Fibroblast of lung (primary cell): ENCODE data around the gene PRR7.

Experiments
- EZH2 ChIP-seq: IDR thresholded peaks from 2 replicates; pipeline ENCODE4 v1.5.1; 2012; ENCODE audit warnings: low read length, control low read depth, mild to moderate bottlenecking; ENCODE audit errors: missing control alignments
- TF ChIP-seq, protein P1 (sequence below), 2 donors: IDR thresholded peaks in 1 of 2; conservative IDR thresholded peaks in 1 of 2; 1 replicate in 1 of 2; 2 replicates in 1 of 2; pipeline ENCODE4 v1.5.1; 2011 to 2012; ENCODE audit warnings: low read length in 2 of 2, control low read depth in 1 of 2, inconsistent platforms in 1 of 2, low read depth in 1 of 2, mild to moderate bottlenecking in 1 of 2

DNA sequence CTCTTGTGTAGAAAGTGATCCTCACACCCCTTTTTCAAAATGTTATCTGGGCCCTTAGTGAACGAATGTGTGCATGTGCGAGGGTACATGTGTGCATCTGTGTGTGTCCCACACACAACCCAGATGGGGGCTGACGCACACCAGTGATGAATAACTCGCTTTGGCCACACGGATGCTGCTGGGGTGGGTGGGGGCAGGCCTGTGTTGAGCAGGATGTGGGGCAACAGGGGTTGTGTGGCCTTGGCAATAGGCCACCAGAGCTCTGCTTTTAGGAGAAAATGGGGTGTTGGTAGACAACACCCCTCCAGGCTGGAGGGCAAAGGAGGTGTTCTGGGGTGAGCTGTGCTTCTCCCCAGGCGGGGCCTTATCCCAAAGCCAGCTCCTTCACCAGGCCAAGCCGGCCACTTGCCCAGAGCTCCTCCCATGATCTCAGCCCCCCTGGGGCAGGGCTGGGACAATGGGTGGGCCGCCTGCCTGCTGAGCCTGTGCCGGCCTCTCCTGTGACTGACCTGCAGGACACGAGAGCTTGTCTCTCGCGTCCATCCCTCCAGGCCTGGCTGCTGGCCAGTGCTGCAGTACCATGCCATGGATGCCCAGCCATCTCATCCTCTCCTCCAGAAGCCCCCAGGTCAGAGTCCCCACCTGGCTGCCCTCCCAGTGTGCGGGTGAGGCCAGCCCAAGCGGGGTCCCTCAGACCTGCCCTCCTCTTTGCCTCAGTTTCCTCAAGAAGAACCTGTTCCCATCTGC lies 25.2 kb downstream of the PRR7 start:
- TF ChIP-seq, protein P1, sequence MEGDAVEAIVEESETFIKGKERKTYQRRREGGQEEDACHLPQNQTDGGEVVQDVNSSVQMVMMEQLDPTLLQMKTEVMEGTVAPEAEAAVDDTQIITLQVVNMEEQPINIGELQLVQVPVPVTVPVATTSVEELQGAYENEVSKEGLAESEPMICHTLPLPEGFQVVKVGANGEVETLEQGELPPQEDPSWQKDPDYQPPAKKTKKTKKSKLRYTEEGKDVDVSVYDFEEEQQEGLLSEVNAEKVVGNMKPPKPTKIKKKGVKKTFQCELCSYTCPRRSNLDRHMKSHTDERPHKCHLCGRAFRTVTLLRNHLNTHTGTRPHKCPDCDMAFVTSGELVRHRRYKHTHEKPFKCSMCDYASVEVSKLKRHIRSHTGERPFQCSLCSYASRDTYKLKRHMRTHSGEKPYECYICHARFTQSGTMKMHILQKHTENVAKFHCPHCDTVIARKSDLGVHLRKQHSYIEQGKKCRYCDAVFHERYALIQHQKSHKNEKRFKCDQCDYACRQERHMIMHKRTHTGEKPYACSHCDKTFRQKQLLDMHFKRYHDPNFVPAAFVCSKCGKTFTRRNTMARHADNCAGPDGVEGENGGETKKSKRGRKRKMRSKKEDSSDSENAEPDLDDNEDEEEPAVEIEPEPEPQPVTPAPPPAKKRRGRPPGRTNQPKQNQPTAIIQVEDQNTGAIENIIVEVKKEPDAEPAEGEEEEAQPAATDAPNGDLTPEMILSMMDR (conservative IDR thresholded peaks at IDR 0.05 in 1 of 2, IDR thresholded peaks at IDR 0.05 in 1 of 2; ENCODE audit: low read depth in 1 of 2, low read length in 2 of 2) = no peak
- TF ChIP-seq EZH2 = no peak
